DMS 273 treated with DMSO at 0.1 percent for 48 hours (cell line): ENCODE measurements around the gene LRP8.

ENCODE experiments used
- DNase-seq: peaks from one replicate; lab custom pipeline; 2025; lab: John Stamatoyannopoulos, UW

LRP8 gene

GRCh38 chr1:53305650-53306049 lies 22.2 kb downstream of the LRP8 start:
- DNase-seq, result no peak

- no peak for DNase-seq
Measured at GRCh38 chr1:53304527-53304926, 23.3 kb downstream of the LRP8 start.

GRCh38 chr1:53303726-53304515 lies 23.9 kb downstream of the LRP8 start:
- no peak for DNase-seq

- DNase-seq, result no peak
Measured at GRCh38 chr1:53303243-53303642, 24.6 kb downstream of the LRP8 start.

- no peak for DNase-seq
Measured at GRCh38 chr1:53299233-53299632, 28.6 kb downstream of the LRP8 start.

- no peak for DNase-seq
Measured at GRCh38 chr1:53298045-53298637, 29.7 kb downstream of the LRP8 start.

GRCh38 chr1:53297195-53297594 lies 30.7 kb downstream of the LRP8 start:
- DNase-seq, result no peak

- no peak for DNase-seq
Measured at GRCh38 chr1:53296117-53296749, 31.6 kb downstream of the LRP8 start.

GRCh38 chr1:53295726-53296116 lies 32.1 kb downstream of the LRP8 start:
- DNase-seq, result no peak

- no peak for DNase-seq
Measured at GRCh38 chr1:53295295-53295694, 32.6 kb downstream of the LRP8 start.

GRCh38 chr1:53294567-53294966 lies 33.3 kb downstream of the LRP8 start:
- DNase-seq, result no peak

GRCh38 chr1:53294061-53294460 lies 33.8 kb downstream of the LRP8 start:
- no peak for DNase-seq

GRCh38 chr1:53293123-53293522 lies 34.7 kb downstream of the LRP8 start:
- DNase-seq, result no peak

- no peak for DNase-seq
Measured at GRCh38 chr1:53292690-53293089, 35.2 kb downstream of the LRP8 start.

GRCh38 chr1:53291574-53291973 lies 36.3 kb downstream of the LRP8 start:
- DNase-seq, result no peak

GRCh38 chr1:53288790-53289429 lies 39.0 kb downstream of the LRP8 start:
- DNase-seq, result no peak

- DNase-seq, result no peak
Measured at GRCh38 chr1:53288002-53288789, 39.7 kb downstream of the LRP8 start.

- no peak for DNase-seq
Measured at GRCh38 chr1:53286955-53287354, 40.9 kb downstream of the LRP8 start.

GRCh38 chr1:53285969-53286760 lies 41.7 kb downstream of the LRP8 start:
- DNase-seq, result no peak

GRCh38 chr1:53285546-53285945 lies 42.3 kb downstream of the LRP8 start:
- DNase-seq, result no peak
